Fibroblast of the conjunctiva (primary cell): ENCODE data around the gene IGLL5.

ENCODE experiments used
- DNase-seq: peaks from one replicate; pipeline ENCODE4 v3.0.0-alpha.2; 2010; ENCODE audit warnings: low read depth

Gene IGLL5

DNA sequence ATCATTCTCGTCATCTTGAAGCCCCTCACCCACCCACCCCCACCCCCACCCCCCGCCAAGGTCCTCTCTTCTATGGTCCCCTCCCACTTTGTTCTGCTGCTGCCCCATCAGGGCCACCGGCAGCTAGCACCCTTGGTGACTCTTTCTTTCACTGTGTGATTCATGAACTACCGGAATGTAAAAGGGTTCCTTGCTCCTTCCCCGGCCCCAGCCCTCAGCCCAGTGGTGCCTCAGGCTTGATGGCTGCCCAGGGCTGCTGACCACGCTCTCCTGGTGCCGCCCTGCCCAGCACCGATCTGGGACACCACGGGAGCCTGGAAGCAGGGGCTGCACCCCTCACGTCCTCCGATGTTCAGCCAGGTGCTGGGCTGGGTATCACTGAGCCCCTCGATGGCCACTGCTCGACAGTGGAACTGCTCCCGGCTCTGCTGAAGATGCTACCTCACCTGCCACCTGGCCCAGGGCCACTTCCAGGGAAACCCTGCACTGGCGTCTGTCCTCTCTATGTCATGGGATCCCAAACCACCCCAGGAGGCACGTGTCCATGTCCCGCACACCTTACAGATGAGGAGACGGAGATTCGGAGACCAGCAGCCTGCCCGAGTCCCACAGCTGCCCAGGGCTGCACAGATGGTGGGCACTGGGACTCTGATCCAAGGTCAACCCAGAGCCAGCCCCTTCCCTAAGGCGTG is 39.7 kb downstream of the IGLL5 start:
- no peak for DNase-seq

DNA sequence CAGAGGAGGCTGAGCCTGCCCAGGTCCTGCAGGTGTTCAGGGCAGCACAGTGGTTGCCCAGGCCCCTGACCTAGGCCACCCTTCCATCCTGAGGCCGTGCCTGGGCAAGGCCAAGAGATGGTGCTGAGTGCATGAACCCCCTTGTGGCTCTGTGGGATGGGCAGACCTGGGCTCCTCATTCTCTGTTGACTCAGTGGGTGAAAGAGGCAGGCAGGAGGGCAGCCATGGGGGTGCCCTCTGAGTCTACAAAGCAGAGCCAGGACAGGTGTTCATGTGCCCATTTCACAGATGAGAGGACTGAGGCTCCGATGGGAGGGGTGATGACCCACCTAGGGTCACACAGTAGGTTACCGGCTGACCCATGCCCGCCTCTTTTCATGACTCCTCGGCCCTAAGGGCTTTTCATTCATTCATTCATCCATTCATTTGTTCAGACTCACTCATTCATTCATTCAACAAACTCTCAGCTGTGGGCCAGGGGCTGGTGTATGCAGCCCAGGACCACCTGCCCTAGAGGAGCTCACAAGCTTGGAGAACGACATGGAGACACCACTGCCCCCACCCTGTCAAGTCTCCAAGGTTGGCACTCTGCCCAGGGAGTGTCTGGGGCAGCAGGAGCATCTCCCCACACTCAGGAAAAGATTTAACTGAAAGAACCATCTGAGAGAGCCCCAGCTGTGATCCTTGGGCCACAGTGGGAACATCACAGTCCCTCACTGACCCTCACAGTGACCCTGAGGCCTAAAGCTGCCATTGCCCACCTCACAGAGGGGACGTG is 40.5 kb downstream of the IGLL5 start:
- no peak for DNase-seq

- DNase-seq: no peak
These were observed 41.2 kb downstream of the IGLL5 start for GRCh38 chr22:22928666-22929380.

- no peak for DNase-seq
These were observed 42.0 kb downstream of the IGLL5 start for GRCh38 chr22:22929381-22930221.

DNA sequence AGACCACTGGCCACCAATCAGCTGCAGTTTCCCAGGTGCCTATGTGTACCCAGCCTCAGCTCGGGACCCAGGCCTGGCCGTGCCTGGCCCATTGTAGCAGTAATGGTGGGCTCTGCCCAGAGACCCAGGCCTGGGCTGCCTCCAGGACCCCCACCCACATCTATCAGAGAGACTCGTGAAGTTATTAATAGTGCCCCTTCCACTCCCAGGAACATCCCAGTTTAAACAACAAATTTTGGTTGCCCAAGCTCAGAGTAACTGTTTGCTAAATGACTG is 42.5 kb downstream of the IGLL5 start:
- DNase-seq: no peak

DNA sequence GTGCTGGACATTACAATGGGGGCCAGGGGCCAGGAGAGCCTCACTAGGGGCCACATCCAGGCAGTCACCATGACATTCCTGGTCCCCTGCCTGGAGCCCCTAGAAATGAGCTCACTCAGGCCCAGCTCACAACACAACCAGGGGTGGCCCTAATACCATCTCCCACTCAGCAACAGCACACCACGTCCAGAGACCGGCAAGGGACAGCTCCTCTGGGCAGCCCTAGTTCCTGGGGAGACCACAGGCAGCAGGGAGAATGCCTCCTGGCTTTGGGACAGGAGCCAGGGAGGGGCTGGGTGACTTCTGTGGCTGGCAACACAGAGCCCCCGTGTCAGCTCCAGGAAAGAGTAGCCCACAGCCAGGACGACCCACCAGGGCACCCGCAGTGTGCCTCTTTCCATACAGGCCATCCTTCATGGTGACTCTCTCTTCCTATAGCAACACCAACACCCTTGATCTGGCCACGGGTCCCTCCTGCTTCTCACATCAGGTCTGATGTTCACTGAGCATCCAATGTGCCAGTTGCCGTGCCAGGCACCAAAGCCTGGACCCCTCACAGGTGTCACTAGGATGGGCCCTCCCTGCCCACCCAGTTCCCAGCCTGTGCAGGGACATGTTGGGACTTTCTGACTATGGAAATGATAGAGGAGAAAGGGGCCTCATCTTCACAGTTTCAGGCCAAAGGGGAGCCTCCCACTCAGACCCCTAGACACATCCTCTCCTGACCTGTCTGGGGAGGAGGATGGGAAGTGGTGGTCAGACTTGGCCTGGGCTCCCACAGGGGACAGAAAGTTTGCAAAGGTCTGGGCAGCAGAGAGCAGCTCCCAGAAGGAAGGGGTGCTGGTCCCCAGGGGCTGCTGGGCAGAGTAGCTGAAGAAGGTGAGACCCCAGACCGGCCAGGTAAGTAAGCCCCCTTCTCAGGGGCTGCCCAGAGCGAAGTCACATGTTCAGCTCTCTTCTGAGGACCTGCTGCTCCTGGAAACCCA is 43.2 kb downstream of the IGLL5 start:
- DNase-seq: no peak

DNA sequence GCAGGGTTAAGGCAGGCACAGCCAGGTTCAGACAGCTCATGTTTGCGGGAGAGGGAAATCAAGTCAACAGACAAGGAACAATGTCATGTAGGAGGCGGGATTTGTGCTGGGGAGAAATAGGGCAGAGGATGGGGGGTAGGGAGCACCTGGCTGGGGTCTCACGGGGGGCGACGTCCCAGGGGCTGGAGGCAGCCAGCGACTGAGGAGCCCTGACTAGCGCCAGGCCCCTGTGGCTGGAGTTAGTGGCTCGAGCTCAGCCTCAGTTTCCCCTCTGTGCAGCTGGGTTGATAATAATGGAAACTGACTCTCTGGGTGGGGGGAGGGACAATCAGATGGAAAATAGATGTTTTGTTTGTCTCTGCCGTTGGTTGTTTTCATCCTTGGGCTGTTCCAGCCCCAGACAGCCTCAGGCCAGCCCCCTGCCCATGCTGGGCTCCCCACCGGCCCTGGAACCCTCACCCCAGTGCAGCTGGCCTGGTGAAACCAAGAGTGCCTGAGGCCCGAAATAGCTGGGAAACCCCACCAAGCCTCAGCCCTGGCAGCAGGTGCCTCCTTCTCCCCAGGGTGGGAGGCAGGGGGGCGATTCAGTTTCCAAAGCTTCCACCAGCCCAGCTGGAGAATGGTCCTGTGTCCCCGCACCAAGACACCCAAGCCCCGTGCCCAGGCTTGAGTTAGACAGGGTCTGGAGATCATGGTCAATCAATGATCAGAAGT is 44.1 kb downstream of the IGLL5 start:
- DNase-seq: no peak

DNA sequence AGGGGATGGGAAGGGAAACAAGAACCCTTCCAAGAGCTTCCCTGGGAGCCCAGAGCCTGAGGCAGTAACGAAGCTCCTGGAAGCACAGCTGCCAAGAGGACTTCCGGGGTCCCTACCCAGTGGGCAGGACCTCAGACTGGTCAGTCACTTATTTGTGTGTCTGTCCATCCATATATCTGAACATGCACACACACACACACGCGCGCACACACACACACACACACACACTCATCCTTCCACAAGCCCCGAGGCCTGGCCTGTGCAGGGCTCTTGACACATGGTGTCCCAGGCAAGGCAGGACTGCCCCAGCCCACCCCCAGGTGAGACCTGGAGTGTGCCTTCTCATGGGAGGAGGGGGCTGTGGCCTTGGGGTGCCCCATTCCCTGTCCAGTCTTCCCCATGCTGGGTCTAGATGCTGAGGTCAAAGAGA is 44.9 kb downstream of the IGLL5 start:
- DNase-seq: no peak

DNA sequence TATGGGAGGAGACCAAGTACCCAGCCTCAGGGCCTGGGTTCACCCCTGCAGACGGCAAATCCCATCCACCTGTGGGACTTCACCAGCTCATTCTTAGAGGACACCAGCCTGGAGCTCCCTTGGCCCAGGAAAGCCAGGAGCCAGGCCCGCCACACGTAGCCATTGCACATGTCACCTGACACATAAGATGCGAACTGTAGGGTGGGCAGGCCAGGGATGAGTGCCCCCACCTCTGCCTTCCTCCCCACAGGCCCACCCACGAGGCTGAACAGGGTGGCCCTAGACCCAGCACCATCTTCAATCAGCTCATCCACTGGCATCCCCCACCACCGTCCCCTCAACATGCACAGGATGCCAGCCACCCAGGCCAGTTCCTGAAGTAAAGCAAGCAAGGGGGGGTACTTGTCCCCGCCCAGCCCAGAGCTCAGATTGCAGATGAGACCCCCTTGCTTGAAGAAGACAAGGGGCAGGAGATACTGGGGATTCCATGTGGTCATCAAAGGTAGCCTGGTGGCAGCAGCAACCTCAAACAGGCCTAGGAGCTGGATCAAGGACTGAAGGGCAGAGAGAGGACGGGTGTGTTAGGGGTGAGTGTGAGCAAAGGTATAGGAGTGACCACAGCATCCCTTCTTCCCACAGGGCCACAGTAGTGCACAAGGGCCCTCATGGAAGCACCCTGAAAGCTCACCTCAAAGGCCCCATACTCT is 45.6 kb downstream of the IGLL5 start:
- no peak for DNase-seq

GRCh38 chr22:22933807-22934542 is 46.4 kb downstream of the IGLL5 start:
- DNase-seq: no peak

GRCh38 chr22:22934543-22935055 is 47.0 kb downstream of the IGLL5 start:
- DNase-seq: no peak

GRCh38 chr22:22935056-22935545 is 47.5 kb downstream of the IGLL5 start:
- no peak for DNase-seq

DNA sequence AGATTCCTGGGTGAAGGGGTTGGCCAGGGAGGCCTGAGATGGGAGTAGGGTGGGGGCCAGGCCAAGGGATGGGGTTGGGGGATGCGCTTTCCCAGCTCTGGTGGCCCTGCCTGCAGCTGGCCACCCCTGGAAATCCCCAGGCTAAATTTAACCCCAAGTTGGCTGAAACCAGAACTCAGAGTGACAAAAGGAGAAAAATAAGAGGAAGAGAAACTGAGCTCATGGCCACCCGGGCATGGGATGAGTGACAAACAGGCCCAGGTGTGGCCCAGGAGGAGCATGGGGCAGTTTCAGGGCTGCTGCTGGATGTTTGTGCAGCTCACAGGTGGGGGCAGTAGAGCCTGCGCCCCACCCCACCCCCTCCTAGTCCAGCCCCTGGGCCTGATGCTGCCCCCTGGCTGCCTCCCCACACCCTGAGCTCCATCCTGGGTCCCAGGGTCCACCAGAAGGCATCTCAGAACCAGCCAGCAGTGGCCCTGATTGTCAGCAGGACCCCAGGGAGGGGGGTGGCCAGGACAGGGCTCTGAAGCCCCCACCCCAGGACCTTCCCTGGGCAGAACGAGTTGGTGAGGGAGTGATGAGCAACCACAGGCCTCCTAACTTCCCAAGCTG is 48.0 kb downstream of the IGLL5 start:
- DNase-seq: no peak

DNA sequence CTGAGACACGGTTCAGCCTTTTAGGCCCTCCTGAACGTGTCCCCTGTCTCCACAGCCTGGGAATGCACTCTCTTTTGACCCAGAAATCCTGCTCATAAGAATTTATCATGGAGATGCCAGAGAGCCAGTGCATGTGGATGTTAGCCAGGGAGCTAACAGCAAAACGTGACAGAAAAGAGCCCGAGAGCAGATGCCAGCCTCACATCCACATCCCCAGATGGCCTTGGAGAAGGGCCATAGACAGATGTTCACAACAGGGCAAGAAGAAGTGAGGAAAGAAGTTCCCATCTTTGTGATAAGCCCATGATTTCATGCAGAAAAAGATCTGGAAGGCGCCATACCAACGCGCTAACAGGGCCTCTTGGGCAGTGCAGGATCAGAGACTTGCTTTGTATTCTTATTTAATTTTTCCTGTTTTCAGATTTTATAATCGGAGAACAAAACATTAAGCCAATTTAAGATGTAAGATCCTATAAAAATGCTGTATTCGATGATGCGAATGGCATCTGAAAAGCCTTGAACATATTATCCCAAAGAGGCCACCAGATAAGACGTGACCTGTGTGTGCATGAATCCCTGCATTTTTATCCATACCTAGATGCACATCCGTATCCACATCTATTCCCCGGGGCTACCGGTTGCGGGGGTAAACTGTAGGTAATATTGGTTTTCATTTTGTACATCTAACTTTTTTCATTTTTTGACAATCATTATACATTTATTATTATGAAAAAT is 48.7 kb downstream of the IGLL5 start:
- DNase-seq: no peak

GRCh38 chr22:22936915-22937656 is 49.5 kb downstream of the IGLL5 start:
- no peak for DNase-seq

DNA sequence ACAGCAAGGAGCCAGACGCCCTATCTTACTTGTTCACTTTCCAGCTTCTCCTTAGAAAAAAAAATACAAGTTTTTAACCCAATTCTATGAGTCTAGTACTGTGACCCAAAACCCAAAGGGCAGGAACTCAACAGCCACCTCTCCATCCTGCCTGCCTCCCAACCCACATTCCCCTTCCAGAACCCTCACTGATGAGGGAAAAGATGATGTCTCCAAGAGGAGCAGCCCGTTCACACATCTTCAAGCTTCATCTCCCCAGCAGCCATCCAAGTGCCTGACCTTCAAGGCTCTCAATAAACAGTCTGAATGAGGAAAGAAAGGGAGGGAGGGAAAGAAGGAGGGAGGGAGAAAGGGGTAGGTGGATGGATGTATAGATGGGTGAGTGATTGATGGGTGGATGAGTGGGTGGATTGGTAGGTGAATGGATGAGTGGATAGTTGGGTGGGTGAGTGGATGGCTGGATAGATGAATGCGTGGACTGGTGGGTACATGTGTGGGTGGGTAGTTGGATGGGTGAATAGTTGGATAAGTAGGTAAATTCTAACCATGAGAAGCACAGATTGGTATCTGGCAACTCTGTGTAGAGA is 50.4 kb downstream of the IGLL5 start:
- DNase-seq: no peak
